NCI-H1092 treated with DMSO at 0.1 percent for 48 hours (cell line): ENCODE measurements around the gene ATP13A5.

Experiments used
- DNase-seq: peaks from one replicate; lab custom pipeline; 2025; lab: John Stamatoyannopoulos, UW

ATP13A5 gene

GRCh38 chr3:193269343-193270028 lies 109.1 kb downstream of the ATP13A5 start:
- no peak for DNase-seq

GRCh38 chr3:193262707-193263106 lies 115.8 kb downstream of the ATP13A5 start:
- no peak for DNase-seq

DNA sequence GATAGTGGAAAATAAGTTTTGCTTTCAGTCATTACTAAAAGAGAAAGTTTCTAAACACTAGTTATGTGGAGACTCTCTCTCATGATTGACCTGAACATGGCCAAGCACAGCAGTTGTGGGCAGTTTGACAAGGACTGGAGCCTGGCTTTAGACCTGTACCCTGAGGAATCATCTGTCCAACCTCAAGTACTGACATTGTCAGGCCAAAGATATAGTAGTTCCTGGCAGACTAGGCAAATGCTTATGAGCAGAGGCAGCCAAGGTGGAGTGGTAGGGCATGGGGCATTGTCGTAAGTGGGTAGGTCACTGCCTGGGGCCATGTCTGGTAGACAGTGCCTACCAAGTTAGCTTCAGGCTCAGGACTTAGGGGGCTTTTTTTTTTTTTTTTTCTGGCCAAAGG lies 116.6 kb downstream of the ATP13A5 start:
- no peak for DNase-seq

GRCh38 chr3:193253986-193254660 lies 124.4 kb downstream of the ATP13A5 start:
- DNase-seq: no peak

DNA sequence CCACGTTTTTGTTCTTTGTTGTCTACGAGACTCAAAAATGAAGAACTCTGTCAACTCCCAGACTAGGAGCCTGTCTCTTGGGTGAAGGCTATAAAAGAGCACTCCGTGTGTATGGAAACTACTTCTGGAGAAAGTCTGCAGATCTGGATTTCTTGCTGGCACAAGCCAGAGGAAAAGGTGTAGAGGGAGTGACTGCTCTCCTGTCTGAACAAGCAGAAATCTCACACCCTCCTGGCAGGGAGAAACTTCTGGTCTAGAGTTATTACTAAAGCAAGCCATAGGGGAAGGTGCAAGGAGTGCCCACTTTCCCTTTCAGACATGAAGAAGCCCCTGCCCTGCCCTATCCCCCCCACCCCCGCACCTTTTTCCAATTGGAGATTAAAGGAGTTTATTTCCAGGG lies 128.1 kb downstream of the ATP13A5 start:
- DNase-seq: no peak

DNA sequence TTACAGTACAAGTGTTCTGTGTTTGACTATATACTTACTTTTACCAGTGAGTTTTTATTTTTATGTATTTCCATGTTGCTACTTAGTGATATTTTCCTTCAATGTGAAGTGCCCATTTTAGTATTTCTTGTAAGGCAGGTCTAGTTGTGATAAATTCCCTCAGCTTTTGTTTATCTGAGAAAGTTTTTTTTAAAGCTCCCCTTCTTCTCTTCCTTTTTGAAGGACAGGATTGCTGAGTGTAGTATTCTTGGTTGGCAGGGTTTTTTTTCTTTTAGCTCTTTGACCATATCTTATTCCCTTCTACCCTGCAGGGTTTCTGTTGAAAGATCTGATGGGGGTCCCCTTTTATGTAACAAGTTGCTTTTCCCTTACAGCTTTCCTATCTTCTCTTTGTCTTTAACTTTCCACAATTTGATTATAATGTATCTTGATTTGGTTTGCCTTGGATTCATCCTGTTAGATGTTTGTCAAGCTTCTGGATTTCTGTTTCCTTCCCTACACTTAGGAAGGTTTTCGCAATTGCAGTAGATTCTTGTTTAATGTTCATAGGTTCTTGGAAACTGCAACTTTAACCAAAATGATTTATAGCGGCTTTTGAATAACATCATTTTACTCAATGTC lies 129.6 kb downstream of the ATP13A5 start:
- no peak for DNase-seq

GRCh38 chr3:193243571-193243970 lies 135.0 kb downstream of the ATP13A5 start:
- DNase-seq: no peak

GRCh38 chr3:193241716-193242115 lies 136.8 kb downstream of the ATP13A5 start:
- DNase-seq: no peak

DNA sequence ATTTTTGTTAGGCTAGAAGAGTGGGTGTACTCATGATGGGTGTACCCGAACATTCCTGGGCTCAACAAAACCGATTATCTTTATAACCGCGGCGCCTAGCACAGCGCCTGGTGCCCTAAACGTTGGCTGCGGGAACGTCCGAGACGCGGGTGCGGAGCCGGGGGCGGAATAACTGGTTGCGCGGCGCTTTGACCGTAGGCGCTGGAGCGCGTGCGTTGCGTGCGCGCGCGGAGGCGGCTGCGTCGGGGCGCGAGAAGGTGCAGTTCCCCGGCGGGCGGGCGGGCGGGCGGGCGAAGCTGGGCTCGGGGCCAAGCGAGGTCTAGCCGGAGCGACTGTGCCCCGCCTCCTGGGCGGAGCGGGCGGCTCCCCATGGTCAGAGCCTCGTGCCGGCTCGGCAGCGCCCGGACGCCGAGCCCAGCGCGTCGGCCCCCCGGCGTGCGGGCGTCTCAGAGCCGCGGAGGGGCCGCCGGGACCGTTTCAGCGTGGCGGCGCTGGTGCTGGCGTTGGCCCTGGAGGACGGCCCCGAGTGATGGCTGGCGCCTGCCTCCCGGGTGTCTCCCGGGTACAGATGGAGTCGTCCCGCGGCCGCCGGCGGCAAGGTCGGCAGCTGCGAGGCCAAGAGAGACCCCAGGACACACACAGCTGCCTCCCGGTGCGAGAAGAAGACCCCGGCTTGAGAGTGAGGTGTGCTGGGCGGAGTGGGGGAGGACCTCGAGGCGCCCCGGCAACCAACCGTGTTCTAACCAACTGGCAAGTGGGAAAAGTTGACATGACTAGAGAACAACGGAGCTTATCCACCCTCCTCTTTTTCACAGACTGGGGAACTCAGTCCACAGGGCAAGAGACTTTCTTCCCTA lies 137.5 kb downstream of the ATP13A5 start, which contains the start of gene PLAAT1:
Gene PLAAT1 (plus strand): TSS at position 373 of the 857 bp plus-strand sequence. CDS start 14,429 bp downstream, outside the sequence.
- peak; percentile 88 for DNase-seq

GRCh38 chr3:193240436-193240849 lies 138.1 kb downstream of the ATP13A5 start:
- no peak for DNase-seq

GRCh38 chr3:193237030-193237429 lies 141.5 kb downstream of the ATP13A5 start:
- no peak for DNase-seq

- DNase-seq: no peak
Measured at GRCh38 chr3:193236599-193236998, 142.0 kb downstream of the ATP13A5 start.

GRCh38 chr3:193231201-193231600 lies 147.4 kb downstream of the ATP13A5 start:
- no peak for DNase-seq

- no peak for DNase-seq
Measured at GRCh38 chr3:193230610-193231009, 147.9 kb downstream of the ATP13A5 start.

DNA sequence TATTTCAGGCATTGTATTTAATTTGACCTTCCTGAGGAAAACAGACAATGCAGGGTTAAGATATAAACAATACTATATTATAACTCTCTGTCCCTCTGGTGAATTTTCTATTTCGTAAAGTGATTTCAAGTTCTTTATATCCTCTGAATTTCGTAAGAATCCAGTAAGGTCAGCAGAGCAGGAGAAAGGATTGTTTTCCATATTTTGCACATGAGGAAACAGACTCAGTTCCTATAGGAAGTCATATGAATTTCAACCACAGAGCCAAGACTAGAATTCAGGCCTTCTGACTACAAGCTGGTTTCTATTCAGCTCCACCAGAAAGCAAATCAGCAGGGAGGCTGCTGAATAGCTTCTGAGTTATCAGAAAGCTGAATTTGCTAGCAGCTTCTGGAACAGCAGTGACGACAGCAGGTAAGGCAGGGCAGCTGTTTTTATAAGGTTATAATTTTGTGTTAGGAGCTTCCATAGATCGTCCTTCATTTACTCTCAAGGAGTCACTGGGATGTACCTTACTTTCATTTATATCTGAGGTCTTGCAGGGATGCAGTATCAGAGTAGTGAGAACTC lies 148.6 kb downstream of the ATP13A5 start:
- DNase-seq: no peak

- no peak for DNase-seq
Measured at GRCh38 chr3:193228206-193228605, 150.3 kb downstream of the ATP13A5 start.

- DNase-seq: no peak
Measured at GRCh38 chr3:193225302-193226125, 153.0 kb downstream of the ATP13A5 start.
